CMK (cell line): ENCODE measurements around the gene CDH12.
"Not testable (repeated sequence)": the region's sequence is repeated elsewhere in the genome, so short reads cannot be mapped to it uniquely, and the experiment has no call there.

Experiments used
- DNase-seq: peaks from one replicate; pipeline ENCODE4 v3.0.0-alpha.2; 2010; ENCODE audit warnings: low read depth

The CDH12 gene

GRCh38 chr5:22560147-22560546 lies 293.0 kb downstream of the CDH12 start:
- no peak for DNase-seq

DNA sequence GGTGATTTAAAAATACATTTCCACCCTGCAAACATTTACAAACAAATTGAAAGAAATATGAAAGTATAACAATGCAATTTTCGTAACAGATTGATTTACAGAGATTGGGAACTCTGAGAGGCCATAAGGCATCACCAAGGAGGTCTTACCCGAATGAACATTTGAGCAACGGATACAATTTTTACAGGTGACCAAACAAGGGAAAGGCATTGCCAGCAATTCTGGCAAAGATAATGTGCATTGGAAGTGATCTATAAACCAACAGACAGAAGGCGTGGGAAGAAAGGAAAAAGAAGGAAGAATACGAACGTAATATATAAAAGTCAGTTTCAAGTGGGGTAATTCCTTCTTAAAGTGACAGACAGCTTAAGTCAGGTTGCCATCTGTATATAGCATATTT lies 295.9 kb downstream of the CDH12 start:
- no peak for DNase-seq

- no peak for DNase-seq
Observed at GRCh38 chr5:22554475-22554874, 298.7 kb downstream of the CDH12 start.

DNA sequence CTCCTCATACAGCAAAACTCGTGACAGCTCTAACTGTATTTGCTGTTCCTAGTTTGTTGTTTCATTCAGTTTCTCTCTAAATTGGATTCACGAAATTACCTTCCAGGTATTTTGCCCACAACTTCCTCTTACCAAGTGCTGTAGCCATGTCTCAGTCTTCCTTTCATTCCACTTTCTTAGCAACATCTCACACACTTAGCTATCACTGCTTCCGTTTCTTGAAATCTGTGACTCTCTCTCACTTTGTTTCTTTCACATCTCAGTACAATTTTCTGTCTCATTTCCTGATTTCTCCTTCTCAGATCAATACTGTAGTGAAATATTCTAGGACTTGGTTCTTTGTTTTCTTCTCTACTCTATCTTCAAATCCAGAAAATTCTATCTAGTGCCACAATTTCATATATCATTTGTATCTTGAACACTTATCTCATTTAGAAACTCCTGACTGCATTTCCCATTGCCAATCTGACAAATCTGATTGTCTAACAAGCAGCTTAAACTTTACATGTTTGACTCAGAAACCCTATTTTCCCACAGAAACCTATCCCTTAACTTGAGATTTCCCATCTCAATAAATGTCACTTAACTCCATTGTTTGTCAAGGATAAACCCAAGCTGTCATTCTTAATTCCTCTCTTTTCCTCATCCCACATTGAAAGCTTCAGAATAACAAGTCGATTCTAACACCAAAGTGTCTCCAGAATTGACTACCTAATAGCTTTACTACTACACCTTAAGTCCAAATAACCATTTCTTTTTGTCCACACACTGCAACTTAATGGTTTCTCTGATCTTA lies 303.1 kb downstream of the CDH12 start:
- no peak for DNase-seq

DNA sequence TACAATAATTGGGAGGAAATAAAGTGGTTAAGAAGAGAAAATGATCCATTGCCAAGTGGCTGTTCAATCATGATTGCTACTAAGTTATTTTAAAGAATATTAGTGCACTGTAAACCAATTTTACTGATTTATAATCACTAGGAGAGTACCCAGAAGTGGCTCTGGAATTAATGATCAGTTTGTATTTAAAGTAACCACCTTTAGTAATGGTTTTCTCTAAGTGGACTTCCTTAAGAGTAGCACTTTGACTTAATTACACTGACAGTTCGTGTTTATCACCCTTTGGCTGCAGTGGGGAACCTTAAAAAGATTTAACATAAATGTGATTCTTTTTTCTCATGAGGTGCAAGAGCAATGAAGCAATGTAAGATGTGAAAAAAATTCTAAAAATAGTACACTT lies 310.8 kb downstream of the CDH12 start:
- DNase-seq: no peak

- no peak for DNase-seq
Observed at GRCh38 chr5:22541037-22541436, 312.1 kb downstream of the CDH12 start.

DNA sequence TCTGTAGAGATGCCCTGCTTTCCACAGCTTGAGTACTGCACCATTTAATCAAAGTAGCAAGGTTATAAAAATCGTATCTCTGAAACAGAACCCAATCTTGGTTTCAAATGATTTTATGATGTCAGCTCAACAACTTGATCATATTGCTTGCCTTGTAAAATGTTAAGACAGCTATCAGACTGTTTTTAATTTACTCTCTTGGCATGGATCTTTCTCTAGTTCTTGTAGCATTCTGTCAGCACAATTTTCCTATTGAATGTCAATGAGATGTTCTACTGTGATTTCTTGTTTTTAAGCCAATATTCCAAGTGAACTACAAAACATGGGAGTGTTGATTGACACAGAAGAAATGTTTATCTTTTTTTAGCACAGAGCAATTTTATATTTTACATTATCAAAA lies 313.4 kb downstream of the CDH12 start:
- no peak for DNase-seq

GRCh38 chr5:22531986-22532385 lies 321.2 kb downstream of the CDH12 start:
- DNase-seq: no peak

- DNase-seq: no peak
Observed at GRCh38 chr5:22521521-22521920, 331.6 kb downstream of the CDH12 start.

- not testable (repeated sequence) for DNase-seq
Observed at GRCh38 chr5:22516497-22516896, 336.6 kb downstream of the CDH12 start.

- no peak for DNase-seq
Observed at GRCh38 chr5:22514231-22514630, 338.9 kb downstream of the CDH12 start.

GRCh38 chr5:22505891-22506290 lies 347.3 kb downstream of the CDH12 start:
- DNase-seq: no peak

DNA sequence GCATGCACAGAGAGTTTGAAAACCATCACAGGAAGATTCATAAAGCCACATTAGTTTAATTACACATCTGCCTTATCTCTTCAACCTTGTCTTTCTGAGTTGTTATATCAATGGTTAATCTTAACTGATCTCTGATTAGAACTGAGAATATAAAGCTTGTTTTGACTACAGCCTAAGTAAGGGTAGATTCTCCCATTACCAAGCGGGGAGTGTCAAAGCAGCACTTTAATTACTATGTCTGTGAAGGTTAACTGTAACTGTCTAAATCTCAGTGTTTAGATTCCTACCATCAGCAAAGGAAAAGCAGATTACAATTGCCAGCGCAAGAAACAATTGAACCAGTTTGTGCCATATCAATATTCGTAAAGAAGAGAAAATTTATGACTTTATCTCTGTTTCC lies 348.7 kb downstream of the CDH12 start:
- no peak for DNase-seq

- no peak for DNase-seq
Observed at GRCh38 chr5:22500556-22500955, 352.6 kb downstream of the CDH12 start.

- no peak for DNase-seq
Observed at GRCh38 chr5:22496666-22497065, 356.5 kb downstream of the CDH12 start.

DNA sequence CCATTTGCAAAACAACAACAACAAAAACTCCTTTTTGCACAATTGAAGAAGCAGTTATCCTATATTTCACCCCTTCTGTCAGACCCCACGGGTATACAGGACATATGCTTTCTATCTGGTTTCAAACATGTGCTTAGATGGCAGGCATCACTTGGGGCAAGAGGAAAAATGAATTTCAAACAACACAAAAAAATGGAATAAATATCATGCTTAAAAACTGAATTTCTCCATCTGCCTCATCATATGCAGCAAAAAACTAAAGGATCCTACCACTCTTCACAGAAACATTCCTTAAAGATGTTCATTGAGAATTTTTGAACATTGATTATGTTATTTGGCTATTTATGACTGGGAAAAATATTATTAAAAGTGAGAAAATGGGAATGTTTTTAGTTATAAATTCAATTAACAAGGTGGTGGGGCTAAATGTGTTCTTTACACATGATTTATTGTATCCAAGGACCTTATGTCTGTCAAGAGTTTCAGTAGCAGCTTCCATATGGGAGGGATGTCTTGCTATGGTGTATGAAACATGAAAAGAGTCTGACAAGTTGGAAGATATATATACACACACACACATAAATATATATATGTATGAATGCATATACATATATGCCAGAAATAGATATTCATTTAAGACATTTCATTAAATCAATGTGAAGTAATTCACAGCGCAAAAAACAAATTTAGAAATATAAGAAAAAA lies 358.0 kb downstream of the CDH12 start:
- DNase-seq: no peak

- no peak for DNase-seq
Observed at GRCh38 chr5:22488427-22488826, 364.7 kb downstream of the CDH12 start.

GRCh38 chr5:22480305-22480704 lies 372.8 kb downstream of the CDH12 start:
- DNase-seq: no peak

- DNase-seq: no peak
Observed at GRCh38 chr5:22473886-22474285, 379.3 kb downstream of the CDH12 start.

DNA sequence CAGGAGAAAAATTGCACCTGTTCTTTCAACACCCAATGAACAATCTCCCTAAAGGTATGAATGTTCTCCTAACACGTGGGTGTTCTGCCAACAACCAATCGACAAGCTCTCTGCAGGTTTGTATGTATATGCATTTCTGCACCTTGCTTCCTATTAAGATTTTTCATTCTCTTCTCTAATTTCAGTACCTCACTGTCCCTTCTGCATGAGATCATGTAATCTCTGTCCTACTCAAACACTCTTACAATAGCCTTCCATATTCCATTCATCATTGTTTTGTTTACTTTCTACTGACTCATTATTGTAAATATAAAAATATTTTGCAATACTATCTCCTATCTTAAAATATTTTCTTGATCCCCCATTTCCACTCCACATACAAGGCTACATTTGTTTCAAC lies 382.0 kb downstream of the CDH12 start:
- no peak for DNase-seq

DNA sequence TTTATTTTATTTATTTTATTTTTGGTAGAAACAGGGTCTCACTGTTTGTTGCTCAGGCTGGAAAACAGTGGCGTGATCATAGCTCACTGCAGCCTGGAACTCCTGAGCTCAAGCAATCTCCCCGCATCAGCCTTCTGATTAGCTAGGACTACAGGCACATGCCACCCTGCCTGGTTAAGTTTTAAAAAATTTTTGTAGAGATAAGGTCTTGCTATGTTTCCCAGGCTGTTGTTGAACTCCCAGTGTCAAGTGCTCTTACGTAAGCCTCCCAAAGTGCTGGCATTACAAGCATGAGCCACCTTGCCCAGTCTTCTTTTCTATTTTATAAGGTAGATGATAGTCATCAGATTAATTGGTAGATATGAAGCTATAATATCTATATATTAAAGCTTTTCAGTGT lies 382.7 kb downstream of the CDH12 start:
- DNase-seq: no peak

GRCh38 chr5:22465616-22466015 lies 387.5 kb downstream of the CDH12 start:
- DNase-seq: no peak

DNA sequence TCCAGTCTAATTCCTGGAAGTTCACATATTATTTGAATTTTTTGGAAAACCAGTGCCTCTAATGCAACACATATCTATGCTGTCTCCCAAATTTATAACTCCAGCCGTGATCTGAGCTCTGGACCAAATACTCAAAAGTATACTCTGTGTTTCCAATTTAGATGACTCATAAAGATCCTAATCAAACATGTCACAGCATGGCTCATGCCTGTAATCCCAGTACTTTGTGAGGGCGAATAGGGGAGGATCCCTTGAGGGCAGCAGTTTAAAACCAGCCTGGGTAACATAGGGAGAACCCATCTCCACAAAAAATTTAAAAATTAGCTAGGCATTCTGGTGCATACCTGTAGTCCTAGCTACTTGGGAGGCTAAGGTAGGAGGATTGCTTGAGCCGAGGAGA lies 388.0 kb downstream of the CDH12 start:
- no peak for DNase-seq

DNA sequence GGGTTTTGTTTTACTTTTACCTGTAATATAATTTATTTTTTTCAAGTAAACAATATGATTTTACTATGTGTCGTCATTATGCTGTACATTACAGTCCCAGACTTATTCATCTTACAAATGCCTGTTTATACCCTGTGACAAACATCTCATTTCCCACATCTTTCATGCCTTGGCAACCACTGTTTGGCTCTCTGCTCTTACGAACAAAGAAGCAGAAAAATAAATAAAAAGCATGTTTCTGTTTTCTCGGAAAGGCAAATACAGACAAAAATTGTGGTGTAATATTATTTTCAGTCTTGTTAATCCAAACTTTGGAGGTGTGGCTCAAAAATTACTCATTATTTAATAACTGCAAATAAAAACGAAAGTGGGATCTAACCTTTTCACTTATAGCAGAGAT lies 393.0 kb downstream of the CDH12 start:
- DNase-seq: no peak
